ENCODE measurements around the gene CNPPD1.

Gene CNPPD1

GRCh38 chr2:219125225-219125885 lies 51.4 kb downstream of the CNPPD1 start:
- in situ Hi-C loops (cut with MboI; ENCODE audit: low sequenced_read_pairs) = no loop called here

DNA sequence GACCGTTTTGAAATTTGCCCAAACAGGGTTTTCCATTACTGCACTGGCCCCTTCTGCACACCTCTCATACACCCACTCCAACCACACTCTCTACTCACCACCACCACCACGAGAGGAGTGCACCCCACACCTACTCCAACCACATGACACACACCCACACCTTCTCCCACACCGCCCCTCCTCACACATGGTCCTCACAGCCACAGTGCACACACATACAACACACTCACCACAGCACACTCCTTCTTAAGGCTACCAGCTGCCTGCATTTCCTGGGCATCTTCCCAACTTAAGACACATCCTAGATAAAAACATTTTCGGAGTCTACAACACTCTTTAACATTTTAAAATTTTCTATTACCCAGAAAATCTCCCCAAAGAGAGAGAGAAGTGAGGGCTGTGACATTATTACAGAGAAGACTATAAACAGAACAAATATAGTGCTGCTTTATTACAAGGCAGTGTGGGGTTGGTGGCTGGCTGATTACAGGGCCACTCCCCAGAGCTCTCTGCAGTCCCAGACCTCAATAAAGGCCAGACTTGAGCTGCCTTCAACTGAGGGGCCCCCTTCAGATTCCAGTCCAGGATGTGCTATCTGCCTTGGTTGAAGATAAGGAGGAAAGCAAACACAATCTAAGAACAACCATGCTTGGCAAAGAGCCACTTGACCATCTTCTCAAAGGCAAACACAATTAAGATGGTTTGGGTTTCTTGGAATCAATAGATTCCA lies 52.2 kb downstream of the CNPPD1 start:
- in situ Hi-C loops (cut with MboI; ENCODE audit: low sequenced_read_pairs) = no loop called here

- in situ Hi-C loops (cut with MboI; ENCODE audit: low sequenced_read_pairs) = no loop called here
Measured at GRCh38 chr2:219123356-219124135, 53.2 kb downstream of the CNPPD1 start.

DNA sequence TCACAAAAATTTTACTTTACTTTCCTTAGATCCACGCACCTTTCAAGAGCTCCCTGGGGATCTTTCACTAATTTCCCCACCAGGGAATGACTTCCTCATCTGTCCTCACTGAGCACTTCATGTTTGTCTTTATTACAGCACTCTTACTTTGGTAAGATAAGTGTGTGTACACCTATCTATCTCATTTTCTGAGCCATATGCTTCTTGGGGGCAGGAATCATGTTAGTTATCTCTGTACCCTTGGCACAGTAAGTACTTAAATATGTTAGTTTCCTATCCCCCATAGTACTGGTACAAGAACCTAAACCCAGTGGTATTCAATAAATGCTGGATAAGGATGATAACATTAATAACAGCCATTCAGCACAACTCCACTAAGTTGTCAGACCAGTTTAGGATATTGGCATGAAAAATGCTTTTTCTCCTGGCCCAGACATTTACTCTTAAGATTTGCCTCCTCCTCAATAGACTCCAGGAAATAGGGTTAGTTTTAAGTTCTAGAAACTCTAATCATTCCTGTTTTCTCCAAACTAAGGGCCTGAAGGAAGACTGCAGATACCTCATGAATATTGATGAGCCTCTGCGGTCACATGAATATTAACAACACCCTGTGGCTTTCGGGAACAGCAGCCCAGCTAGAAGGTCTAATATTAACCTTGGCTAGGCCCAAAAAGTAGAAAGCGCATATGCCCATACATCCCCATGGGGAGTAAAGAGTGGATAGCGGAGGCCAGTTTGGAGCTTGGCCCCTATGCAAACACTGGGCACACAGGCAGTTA lies 54.3 kb downstream of the CNPPD1 start:
- in situ Hi-C loops (cut with MboI; ENCODE audit: low sequenced_read_pairs) = no loop called here

All from HL-60/S4 (cell line).